Islet precursor cell (in vitro differentiated cells): Measurements from ENCODE around the gene ACSL1.
A peak's percentile ranks its signal among the peaks of the same experiment; 100 is the strongest.

Experiments used
- DNase-seq: peaks from one replicate; pipeline ENCODE4 v3.0.0-alpha.2; 2018

ACSL1 gene, protein sequence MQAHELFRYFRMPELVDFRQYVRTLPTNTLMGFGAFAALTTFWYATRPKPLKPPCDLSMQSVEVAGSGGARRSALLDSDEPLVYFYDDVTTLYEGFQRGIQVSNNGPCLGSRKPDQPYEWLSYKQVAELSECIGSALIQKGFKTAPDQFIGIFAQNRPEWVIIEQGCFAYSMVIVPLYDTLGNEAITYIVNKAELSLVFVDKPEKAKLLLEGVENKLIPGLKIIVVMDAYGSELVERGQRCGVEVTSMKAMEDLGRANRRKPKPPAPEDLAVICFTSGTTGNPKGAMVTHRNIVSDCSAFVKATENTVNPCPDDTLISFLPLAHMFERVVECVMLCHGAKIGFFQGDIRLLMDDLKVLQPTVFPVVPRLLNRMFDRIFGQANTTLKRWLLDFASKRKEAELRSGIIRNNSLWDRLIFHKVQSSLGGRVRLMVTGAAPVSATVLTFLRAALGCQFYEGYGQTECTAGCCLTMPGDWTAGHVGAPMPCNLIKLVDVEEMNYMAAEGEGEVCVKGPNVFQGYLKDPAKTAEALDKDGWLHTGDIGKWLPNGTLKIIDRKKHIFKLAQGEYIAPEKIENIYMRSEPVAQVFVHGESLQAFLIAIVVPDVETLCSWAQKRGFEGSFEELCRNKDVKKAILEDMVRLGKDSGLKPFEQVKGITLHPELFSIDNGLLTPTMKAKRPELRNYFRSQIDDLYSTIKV

GRCh38 chr4:184825896-184826690 is at the start of gene ACSL1:
Gene ACSL1 (minus strand): TSS chr4:184825968. CDS start chr4:184803514, 22,454 bp downstream.
- peak; percentile 87 for DNase-seq

DNA sequence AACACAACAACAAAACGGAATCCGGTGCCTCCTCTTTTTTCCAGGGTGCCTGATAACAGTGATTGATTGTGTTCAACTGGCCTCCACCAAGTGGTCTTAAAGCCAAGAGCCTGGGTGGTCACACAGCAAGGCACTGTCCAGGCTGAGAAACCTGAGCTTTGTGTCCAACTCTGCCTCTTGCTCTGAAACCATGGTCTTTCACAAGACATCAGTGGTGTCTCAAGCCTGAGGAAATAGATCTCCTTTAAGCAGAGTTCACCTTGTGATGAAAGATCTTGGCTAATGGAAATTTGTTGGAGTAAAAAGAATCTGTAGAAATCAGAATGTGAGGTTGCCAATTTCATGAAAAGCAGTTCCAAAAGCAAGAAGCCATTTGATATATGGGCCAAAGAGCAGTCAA is 47.3 kb upstream of the ACSL1 start:
- no peak for DNase-seq

GRCh38 chr4:184870718-184871117 is 45.0 kb upstream of the ACSL1 start:
- DNase-seq = no peak

DNA sequence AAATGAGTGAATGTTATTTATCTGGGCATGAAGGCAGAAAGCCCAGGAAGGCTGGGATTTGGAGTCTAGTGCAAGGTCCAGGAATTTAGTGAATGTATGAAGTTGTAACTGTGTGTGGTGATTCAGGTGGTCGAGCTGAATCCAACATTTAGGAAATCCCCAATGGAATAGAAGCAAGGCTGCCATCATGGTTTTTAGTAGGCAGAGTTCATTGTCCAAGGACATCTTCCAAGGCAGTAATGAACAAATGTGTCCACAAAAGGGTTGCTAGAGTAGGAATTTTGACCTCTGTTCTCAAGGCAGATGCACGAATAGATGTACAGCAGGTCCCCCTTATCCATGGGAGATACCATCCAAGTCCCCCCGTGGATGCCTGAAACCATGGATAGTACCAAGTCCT is 42.9 kb upstream of the ACSL1 start:
- DNase-seq = no peak

- DNase-seq = no peak
These were observed 38.1 kb upstream of the ACSL1 start for GRCh38 chr4:184863916-184864315.

DNA sequence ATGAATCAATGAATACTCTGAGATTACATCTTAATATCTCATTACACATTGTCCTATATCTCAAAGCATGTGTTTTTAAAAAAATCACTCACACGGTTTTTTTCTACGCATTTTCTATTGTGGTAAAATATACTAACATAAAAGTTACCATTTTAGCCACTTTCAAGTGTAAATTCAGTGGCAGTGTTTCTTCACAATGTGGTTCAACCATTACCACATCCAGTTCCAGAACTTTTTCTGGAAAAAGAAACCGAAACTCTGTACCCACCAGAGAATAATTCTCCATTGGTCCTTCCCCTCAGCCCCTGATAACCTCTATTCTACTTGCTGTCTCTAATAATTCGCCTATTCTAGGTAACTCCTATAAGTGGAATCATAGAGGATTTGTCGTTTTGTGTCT is 35.3 kb upstream of the ACSL1 start:
- no peak for DNase-seq

DNA sequence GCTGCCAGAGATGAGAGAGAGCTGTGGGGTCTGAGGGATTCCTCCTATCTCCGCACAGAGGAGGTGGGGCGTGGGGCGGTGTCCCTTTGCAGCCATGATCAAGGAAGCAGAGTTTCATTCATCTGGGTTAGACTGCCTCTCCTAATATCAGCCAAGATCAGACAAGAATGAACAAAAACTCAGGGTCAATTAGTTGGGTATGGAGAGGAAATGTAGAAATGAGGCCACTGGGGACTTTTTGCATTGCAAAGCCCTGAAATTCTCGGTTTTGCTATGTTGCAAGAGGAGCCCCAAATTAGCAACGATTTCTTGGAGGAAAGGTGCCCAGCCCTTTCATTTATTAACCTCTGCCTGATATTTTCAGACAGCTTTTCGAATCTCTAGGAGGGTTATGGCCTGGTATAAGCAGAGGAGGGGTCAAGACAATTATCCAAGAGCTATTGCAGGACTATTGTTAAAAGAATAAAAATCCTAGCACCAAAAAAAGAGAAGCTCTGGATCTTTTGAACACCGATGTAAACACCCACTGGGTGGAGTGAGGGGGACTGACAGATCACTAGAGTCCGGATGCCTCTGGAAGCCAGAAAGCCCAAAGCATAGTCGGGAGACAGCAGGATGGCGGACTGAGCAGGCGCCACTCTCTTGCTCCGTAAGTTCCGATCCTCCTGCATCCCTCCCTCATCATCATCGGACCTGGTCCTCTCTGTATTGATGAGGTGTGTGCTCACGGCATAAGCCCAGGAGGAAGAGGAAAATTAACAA is 34.4 kb upstream of the ACSL1 start:
- DNase-seq = no peak

- no peak for DNase-seq
These were observed 31.8 kb upstream of the ACSL1 start for GRCh38 chr4:184857441-184858121.

DNA sequence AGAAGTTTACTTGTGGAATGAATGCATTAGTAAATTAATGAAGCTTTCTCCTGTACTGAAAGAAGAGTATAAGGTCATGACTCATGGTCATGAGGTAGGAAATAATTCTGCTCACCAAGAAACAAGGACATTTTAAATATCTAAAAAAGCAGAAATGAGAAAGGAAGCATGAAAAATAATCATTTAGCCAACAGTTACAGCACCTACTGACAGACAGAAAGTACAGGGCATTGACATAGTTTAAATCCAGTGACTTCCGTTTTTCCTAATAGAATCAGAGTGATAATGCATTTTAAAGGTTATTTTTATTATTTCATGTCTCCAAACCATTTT is 30.5 kb upstream of the ACSL1 start:
- no peak for DNase-seq

GRCh38 chr4:184854673-184855072 is 28.9 kb upstream of the ACSL1 start:
- DNase-seq = no peak

- no peak for DNase-seq
These were observed 27.7 kb upstream of the ACSL1 start for GRCh38 chr4:184853436-184853835.

GRCh38 chr4:184851886-184852285 is 26.1 kb upstream of the ACSL1 start:
- DNase-seq = no peak

GRCh38 chr4:184851200-184851541 is 25.4 kb upstream of the ACSL1 start:
- DNase-seq = no peak

GRCh38 chr4:184850431-184851199 is 24.8 kb upstream of the ACSL1 start:
- no peak for DNase-seq

DNA sequence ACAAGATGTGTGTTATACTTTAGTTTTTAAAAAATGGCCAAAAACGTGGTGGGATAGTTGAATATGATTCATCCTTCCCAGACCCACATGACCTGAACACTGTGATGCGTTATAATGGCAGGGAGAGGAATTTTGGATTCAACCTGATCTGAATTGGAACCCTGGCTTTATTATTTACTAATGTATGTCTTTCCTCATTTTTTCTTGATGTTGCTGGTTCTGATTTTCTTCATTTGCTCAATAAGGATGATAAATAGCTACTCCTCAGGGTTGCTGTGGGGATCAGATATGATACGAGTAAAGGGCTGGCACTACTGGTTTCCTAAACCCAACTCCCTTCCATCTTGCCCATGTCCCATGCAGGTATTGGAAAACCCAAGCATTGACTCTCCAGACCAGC is 24.2 kb upstream of the ACSL1 start:
- no peak for DNase-seq

DNA sequence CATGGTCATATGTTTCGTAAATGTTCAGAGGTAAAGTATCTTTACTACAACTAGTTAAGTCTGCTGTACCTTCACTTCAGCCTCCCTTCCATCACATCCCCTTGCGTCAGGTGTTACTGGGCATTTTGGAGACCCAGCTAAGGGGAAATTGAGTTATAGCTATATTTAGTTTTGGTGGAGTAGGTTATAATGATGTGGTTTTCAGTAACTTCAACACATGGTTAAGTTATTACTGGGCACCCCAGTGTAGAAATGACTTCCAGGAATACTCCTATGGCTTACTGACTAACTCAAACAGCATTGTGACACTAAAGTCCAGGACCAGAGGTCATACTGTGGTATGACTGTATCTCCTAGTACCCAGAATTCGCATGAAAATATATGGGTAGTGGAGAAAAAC is 23.4 kb upstream of the ACSL1 start:
- no peak for DNase-seq

DNA sequence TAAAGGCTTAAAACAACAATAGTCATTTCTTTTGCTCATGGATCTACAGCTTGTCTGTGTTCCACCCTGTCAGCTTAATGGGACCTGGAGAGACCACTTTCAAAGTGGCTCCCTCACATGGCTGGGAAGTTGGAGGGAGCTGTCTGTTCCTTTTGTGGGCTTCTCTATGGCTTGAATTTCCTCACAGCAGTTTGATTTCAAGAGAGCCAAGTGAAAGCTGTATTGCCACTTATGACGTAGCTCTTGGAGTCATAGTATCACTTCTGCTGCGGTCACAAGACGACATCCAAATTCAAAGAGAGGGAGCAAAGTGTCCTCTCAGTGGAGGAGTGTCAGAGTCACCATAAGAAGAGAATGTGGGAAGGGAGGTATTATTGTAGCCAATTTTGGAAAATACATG is 22.7 kb upstream of the ACSL1 start:
- DNase-seq = no peak

DNA sequence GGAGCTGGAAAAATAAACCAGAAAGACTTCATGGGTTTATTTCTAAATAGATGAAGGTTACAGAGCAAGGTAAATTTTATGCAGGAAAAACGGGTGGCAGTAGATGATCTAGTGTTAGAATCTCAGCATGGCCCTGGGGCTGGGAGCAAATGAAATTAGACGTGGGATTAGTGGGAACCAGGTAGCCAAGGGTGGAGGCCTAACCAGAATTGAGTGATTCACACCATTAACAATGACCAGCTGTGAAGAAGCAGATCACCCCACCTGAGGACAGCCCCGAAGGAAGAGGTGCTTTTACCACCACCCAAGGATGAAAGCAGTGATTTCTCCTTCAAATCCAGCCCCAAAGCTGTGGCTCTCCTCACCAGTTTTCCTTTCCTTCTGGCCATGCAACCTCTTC is 20.8 kb upstream of the ACSL1 start:
- DNase-seq = no peak

- no peak for DNase-seq
These were observed 19.7 kb upstream of the ACSL1 start for GRCh38 chr4:184845367-184846021.

- DNase-seq = no peak
These were observed 19.0 kb upstream of the ACSL1 start for GRCh38 chr4:184844742-184845141.

DNA sequence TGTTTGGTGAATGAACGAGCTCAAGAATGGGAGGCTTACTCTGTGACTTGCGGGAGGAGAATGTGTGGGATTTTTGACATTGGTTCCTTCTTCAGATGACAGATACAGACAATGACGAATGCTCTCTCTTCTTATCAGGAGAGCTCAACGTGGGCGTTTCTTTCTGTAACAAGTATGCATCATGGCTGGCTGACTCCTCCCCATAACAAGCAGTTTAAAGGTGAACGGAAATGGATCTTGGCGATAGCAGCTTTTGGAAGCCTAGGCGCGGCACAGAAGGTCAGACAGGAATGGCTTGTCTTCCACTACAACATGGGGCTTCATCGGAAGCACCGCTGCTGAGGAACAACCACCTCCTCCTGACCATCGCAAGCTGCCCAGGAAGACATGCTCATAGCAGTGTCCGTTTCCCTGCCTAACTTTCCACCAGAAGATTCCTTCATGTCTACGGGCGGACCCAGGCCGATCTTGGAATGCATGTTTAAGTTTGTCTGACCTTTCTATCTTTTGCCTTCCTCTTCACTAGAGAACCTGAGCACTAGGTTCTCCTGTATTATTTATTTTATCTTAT is 18.3 kb upstream of the ACSL1 start:
- no peak for DNase-seq
